ENCODE data around the gene GARIN3.

GARIN3 gene

DNA sequence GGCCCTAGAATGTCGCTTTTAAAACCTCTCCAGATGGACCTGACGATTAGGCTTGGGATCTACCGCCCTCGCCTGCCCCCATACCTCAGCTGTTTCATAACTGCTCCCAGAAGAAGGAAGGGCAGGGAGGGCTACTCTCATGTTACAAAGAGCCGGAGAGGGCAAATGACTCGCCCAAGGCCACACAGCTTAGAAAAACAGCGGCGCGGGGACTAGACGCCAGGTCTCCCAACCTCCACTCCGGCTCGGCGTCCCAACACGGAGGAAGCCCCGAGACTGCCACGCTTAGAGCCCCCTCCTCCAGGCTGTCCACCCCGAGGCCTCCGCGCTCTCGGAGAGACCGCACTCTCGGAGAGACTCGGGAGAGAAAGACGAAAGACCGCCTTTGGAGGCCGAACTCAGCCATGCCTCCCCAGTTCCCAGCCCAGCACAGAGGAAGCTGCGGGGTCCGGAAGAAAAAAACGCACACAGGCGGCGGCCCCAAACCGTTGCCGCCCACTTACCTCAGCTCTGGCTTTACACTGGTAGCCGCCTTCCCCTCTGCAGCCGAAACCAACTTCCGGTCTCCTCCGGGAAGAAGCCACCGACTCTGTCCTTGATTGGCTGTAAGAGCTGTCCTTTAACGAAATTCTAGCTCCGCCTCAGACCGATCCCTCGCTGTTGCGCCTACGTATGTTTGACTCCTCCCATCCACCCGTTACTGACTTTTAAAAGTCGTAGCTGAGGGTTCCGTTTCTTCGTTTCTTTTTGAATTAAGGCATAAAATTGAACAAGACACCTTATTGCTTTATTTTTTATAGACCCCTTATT is 23.5 kb downstream of the GARIN3 start, which contains the start of gene MED7:
TSS of gene MED7 (minus strand) at position 549 of the 810 bp plus-strand sequence. CDS start 3,434 bp downstream, outside the sequence.
- DNase-seq, result peak; percentile 99

- peak; percentile 56 to 81 for DNase-seq
Measured at GRCh38 chr5:157137691-157138090, 28.4 kb downstream of the GARIN3 start.

- no peak for DNase-seq
Measured at GRCh38 chr5:157132281-157132612, 33.8 kb downstream of the GARIN3 start.

DNA sequence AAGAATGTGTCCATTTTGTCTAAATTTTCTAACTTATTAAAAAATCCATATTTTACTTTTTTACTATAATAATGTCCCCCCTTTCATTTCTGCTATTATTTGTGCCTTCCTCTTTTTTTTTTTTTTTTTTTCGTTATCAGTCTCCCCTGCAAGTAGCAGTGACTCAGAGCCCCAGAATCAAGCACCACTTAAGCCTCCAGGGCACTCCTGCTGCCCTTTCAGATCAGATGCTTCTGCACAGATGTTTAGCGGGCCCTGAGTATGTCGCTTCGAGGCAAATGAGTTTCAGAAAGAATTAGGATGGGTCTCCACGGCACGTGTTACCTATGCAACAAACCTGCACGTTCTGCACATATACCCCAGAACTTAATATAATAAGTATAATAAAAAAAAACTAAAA is 35.1 kb downstream of the GARIN3 start:
- no peak for DNase-seq

- DNase-seq, result no peak
Measured at GRCh38 chr5:157121709-157122108, 44.4 kb downstream of the GARIN3 start.

GRCh38 chr5:157120102-157120501 is 46.0 kb downstream of the GARIN3 start:
- no peak for DNase-seq

DNA sequence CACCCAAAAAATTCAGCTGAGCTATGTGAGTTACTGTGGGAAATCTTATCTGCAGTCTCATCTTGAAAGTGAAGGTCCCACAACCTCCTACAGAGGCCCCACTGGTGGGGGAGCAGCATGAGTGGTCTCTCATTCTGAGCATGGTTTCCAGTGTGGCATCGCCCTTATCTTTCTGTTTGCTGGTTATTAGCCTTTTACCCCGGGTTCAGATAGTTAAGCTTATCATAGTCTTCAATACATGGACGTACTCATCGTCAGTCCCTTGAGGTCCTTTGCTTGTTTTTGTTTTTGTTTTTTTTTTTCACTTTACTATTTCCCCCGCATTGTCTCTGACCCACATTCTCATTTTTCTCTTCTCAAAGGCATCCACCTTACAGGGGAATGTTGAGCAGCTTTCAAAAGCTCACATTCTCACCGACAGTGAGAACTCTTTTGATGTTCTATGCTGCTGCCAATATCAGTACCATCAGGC is 49.5 kb downstream of the GARIN3 start:
- no peak for DNase-seq

GRCh38 chr5:157115502-157115901 is 50.6 kb downstream of the GARIN3 start:
- no peak for DNase-seq

DNA sequence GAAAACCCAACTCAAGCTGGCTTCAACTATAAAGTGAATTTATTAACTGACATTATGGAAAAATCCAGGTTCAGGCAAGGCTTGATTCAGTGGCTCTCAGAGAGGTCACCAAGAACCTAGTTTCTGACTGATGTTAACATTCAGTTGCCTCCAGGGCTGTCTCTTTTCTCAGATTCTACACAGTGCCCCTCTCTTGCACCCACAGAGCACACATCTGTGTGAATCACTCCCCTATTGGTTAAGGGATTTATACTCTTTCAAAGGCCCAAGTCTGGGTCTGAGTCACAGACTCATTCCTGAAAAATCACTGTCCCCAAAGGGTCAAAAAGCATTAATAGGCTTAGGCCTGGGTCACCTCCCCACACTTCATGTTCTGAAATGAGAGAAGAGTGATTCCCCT is 51.1 kb downstream of the GARIN3 start:
- no peak for DNase-seq

- DNase-seq, result peak; percentile 71 to 75
Measured at GRCh38 chr5:157113002-157113401, 53.1 kb downstream of the GARIN3 start.
